Mucosa of rectum (tissue), 2 donors: ENCODE results near the gene TCF7.
"Not testable (repeated sequence)": the region's sequence is repeated elsewhere in the genome, so short reads cannot be mapped to it uniquely, and the experiment has no call there.

ENCODE experiments used
- H3K27ac ChIP-seq, 2 donors: one replicate each; pipeline ENCODE4 v1.7.0; 2013; ENCODE audit warnings: inconsistent platforms in 2 of 2, low read depth in 2 of 2, low read length in 2 of 2
- H3K27me3 ChIP-seq, 2 donors: one replicate each; pipeline ENCODE4 v1.7.0; 2013; ENCODE audit warnings: low read length in 2 of 2; ENCODE audit not compliant: control insufficient read depth in 2 of 2, insufficient read depth in 2 of 2
- H3K36me3 ChIP-seq, 2 donors: one replicate each; pipeline ENCODE4 v1.7.0; 2013; ENCODE audit warnings: low read length in 2 of 2; ENCODE audit not compliant: control insufficient read depth in 2 of 2, insufficient read depth in 2 of 2
- H3K4me1 ChIP-seq, 2 donors: one replicate each; pipeline ENCODE4 v1.7.0; 2013; ENCODE audit warnings: low read length in 2 of 2, mild to moderate bottlenecking in 1 of 2; ENCODE audit not compliant: control insufficient read depth in 2 of 2, insufficient read depth in 2 of 2
- H3K4me3 ChIP-seq, 2 donors: one replicate each; pipeline ENCODE4 v1.7.0; 2013; ENCODE audit warnings: low read length in 2 of 2
- H3K9ac ChIP-seq, 2 donors: one replicate each; pipeline ENCODE4 v1.7.0; 2013; ENCODE audit warnings: low read length in 2 of 2, low read depth in 1 of 2, mild to moderate bottlenecking in 1 of 2
- H3K9me3 ChIP-seq, 2 donors: one replicate each; pipeline ENCODE4 v1.7.0; 2013; ENCODE audit warnings: low read length in 2 of 2; ENCODE audit not compliant: control insufficient read depth in 2 of 2
- donor health status: healthy.
- donor health status: Normal muscosa, but diverticular disease.

Gene TCF7

GRCh38 chr5:134145041-134145757 lies 30.7 kb downstream of the TCF7 start:
- H3K4me1 ChIP-seq = peaks cover 0 to 3% of the 10 kb centered on the region in 2 donors
- H3K36me3 ChIP-seq = peaks cover 37 to 69% of the 10 kb centered on the region in 2 donors
- no peak overlapping the region for H3K9ac ChIP-seq
- no peak overlapping the region for H3K4me3 ChIP-seq
- H3K27me3 ChIP-seq = no peaks in the 10 kb centered on the region
- no peaks in the 10 kb centered on the region for H3K9me3 ChIP-seq
- H3K27ac ChIP-seq = no peak overlapping the region

DNA sequence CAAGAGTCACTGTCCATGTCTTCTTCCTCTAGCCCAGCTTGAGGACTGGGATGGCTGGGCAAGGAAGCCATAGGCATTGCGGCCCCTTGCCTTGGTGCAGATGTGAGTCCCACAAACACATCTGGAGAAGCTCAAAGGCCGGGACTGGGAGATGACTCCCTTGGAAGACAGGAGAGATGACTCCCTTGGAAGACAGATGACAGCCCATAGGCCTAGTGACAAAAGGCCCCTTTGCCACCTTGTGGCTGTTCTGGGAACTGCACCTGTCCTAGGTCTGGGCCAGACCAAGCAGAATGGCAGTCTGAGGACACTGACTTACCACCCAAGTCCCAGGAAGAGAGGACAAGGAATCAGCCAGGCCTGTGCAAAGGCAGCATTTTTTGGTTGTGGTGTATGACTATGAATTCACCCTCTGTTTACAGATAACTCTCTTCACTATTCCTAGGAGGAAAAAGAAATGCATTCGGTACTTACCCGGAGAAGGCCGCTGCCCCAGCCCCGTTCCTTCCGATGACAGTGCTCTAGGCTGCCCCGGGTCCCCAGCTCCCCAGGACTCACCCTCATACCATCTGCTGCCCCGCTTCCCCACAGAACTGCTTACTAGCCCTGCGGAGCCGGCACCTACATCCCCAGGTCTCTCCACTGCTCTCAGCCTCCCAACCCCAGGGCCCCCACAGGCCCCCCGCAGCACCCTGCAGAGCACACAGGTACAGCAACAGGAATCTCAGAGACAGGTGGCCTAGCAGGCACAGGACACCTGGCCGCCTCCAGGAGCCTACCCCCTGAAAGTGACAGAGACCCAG lies 31.5 kb downstream of the TCF7 start:
- H3K4me1 ChIP-seq = peaks cover 0 to under 1% of the 10 kb centered on the region in 2 donors
- H3K36me3 ChIP-seq = peaks cover 43 to 70% of the 10 kb centered on the region in 2 donors
- no peak overlapping the region for H3K9ac ChIP-seq
- H3K9me3 ChIP-seq = no peaks in the 10 kb centered on the region
- H3K4me3 ChIP-seq = no peak overlapping the region
- no peak overlapping the region for H3K27ac ChIP-seq
- H3K27me3 ChIP-seq = no peaks in the 10 kb centered on the region

GRCh38 chr5:134146651-134147518 lies 32.4 kb downstream of the TCF7 start:
- no peak overlapping the region for H3K4me3 ChIP-seq

GRCh38 chr5:134148316-134148715 lies 33.8 kb downstream of the TCF7 start:
- no peak overlapping the region for H3K27ac ChIP-seq
- H3K4me3 ChIP-seq = no peak overlapping the region
- H3K9me3 ChIP-seq = no peaks in the 10 kb centered on the region
- H3K36me3 ChIP-seq = peaks cover 51 to 70% of the 10 kb centered on the region in 2 donors
- no peaks in the 10 kb centered on the region for H3K4me1 ChIP-seq
- no peaks in the 10 kb centered on the region for H3K27me3 ChIP-seq
- no peak overlapping the region for H3K9ac ChIP-seq

More at GRCh38 chr5:134146651-134147518, 32.4 kb downstream of the TCF7 start:
- Histone ChIP-seq H3K27me3 (no peaks in the 10 kb centered on the region), H3K27ac (no peak overlapping the region), H3K4me1 (no peaks in the 10 kb centered on the region), H3K9me3 (no peaks in the 10 kb centered on the region), H3K9ac (no peak overlapping the region), H3K36me3 (peaks cover 49 to 67% of the 10 kb centered on the region in 2 donors)

- Histone ChIP-seq H3K9ac (no peak overlapping the region), H3K36me3 (peaks cover 54 to 70% of the 10 kb centered on the region in 2 donors), H3K4me3 (no peak overlapping the region), H3K4me1 (no peaks in the 10 kb centered on the region), H3K9me3 (no peaks in the 10 kb centered on the region), H3K27me3 (no peaks in the 10 kb centered on the region), H3K27ac (no peak overlapping the region)
Measured at GRCh38 chr5:134148986-134149539, 34.6 kb downstream of the TCF7 start.

DNA sequence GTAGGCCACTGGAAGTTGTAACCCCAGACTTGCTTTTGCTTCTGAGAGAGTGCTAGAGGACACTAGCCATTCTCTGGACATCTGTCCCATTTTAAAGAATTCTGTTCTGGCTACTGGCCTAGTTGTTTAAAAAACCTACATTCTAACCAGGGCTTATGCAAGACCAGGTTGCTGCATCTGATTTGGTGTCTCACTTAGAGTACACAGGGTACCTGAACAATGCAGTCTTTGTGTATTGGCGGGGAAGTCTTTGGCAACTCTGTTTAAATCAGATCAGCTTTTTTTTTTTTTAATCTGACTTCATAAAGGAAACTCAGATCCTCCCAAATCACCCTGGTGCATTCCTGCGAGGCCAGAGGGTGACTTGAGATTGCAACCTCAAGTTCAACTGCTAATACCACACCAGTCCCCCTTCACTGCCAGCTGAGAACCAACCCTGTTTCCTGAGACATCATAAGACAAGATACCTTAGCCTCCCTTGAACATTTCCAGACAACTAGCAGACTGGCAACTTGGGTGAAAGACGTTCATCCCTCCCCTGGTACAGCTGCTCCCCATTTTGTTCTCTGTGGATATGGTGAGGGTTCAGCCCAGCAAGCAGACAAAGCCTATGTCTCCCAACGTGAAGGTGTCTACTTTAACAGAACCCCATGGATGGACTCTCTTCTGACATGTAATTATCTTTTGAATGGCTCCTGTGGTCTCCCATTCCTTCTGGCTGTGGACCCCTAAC lies 35.3 kb downstream of the TCF7 start:
- Histone ChIP-seq H3K36me3 (peaks cover 52 to 66% of the 10 kb centered on the region in 2 donors), H3K27me3 (no peaks in the 10 kb centered on the region), H3K9me3 (no peaks in the 10 kb centered on the region), H3K4me3 (no peak overlapping the region), H3K4me1 (no peaks in the 10 kb centered on the region), H3K9ac (no peak overlapping the region), H3K27ac (no peak overlapping the region)

DNA sequence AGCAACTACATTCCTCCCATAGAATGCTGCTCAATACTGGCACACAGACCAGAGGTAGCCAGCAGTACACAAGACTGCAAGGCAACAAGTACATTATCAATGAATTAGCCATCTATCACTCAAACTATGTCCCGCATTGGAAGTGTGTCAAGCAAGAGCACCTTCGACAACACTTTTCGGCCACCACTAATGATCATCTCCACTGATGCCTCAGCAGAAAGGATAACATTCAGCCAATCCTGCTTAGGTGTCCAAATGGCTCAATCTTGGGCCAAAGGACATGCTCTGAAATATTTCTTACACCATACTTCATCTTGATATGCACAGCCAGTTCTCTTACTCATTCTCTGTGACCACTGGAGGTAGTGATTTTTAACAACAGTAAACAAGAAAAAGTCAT lies 37.2 kb downstream of the TCF7 start:
- Histone ChIP-seq H3K27ac (no peak overlapping the region), H3K27me3 (no peaks in the 10 kb centered on the region), H3K4me1 (no peaks in the 10 kb centered on the region), H3K36me3 (peaks cover 64 to 67% of the 10 kb centered on the region in 2 donors), H3K9ac (no peak overlapping the region), H3K9me3 (no peaks in the 10 kb centered on the region), H3K4me3 (no peak overlapping the region)

DNA sequence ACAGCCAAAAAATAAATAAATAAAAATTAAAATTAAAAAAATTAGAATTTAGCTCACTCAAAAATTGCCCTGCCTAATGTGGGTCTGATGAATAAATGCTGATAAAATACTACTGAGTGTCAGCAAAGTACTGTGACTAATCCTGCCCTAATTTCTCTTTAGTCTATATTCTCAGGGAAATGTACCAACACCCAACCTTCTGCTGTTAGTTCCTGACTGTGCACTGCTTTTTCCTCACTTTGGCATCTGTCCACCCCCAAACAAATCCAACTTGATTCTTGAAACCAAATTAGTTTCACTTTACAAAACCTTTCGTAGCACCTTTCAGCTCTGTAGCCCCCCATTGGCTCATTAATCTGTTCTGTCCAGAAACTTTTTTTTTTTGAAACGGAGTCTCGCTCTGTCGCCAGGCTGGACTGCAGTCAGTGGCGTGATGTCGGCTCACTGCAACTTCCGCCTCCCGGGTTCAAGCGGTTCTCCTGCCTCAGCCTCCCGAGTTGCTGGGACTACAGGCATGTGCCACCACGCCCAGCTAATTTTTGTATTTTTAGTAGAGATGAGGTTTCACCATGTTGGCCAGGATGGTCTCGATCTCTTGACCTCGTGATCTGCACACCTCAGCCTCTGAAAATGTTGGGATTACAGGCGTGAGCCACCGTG lies 37.8 kb downstream of the TCF7 start:
- H3K4me1 ChIP-seq, H3K27ac ChIP-seq, H3K27me3 ChIP-seq, H3K9me3 ChIP-seq, H3K4me3 ChIP-seq, H3K9ac ChIP-seq: not testable (repeated sequence)
- peaks cover 62 to 64% of the 10 kb centered on the region in 2 donors for H3K36me3 ChIP-seq

- Histone ChIP-seq H3K4me1 (no peaks in the 10 kb centered on the region), H3K27me3 (no peaks in the 10 kb centered on the region), H3K36me3 (peaks cover 70 to 74% of the 10 kb centered on the region in 2 donors), H3K27ac (no peak overlapping the region), H3K4me3 (no peak overlapping the region), H3K9ac (no peak overlapping the region), H3K9me3 (no peaks in the 10 kb centered on the region)
Measured at GRCh38 chr5:134153241-134153640, 38.8 kb downstream of the TCF7 start.
